HG03139 (cell line): ENCODE measurements around the gene CNTN4.
"Not testable (repeated sequence)": the region's sequence is repeated elsewhere in the genome, so short reads cannot be mapped to it uniquely, and the experiment has no call there.

Experiments
- ATAC-seq: cut with Tn5 transposase; IDR thresholded peaks from one replicate; pipeline ENCODE4 v1.9.1; 2021; ENCODE audit not compliant: unreplicated experiment

The CNTN4 gene

GRCh38 chr3:2771741-2772140 is 673.1 kb downstream of the CNTN4 start:
- no peak for ATAC-seq

GRCh38 chr3:2772803-2773202 is 674.1 kb downstream of the CNTN4 start:
- no peak for ATAC-seq

- no peak for ATAC-seq
Observed at GRCh38 chr3:2774481-2775249, 676.0 kb downstream of the CNTN4 start.

DNA sequence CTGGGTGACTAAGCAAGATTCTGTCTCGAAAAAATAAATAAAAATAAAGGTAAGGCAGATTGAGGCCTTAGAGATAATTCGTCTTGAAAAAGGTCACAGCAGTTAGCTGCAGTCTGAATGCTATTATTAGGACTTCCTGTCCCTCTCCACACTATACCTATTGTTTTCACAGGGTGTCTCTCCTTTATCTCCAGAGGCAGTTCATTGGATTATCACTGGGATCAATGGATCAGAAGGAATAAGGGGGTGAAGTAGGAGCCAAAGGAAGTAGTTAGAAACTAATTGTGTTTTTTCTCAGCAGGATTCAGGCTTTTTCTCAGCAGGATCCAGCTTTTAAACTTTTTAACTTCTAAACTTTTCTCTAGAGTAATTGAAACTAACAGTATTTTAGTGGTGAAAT is 684.6 kb downstream of the CNTN4 start:
- no peak for ATAC-seq

DNA sequence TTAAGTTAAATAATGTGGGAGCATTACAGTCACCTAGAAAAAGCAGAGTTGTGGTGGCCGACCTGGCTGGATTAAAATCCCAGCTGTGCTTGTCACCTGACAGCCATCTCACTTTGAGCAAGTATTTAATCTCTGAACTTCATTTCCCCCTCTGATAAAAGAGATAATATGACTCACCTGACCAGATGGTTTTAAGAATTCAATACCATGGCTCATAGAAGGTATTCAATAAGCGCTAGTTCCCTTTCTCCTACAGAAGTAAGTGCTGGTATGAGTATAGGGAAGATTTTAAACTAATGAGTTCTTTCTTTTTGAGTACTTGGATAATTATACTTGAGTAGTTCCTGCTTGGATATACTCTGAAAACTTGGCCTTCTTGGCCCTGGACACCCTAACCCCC is 686.0 kb downstream of the CNTN4 start:
- no peak for ATAC-seq

DNA sequence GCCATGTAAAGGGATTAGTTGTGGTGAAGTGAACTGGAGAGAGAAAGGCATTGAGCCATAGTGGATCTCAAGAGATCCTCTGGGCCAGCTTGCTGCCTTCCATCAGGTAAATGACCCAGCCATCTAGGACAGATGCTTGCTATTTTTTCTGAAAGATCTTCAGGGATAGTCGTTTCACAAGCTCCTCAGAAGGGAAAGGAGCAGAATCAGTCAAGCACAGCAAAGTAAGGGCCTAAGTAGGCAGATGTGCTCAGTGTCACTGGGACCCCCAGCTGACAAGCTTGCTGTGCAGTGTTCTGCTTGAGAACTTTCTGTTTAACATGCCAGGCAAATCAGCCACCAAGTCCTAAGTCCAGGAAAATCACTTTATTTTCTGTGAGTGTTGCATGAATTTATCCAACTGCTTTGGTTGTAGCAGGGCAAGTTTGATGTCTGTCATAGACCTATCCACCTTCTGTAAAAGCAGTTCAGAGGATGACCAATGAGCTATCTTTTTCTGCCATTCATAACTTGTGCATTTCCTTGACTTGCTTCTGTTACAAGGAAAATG is 691.7 kb downstream of the CNTN4 start:
- ATAC-seq: no peak

GRCh38 chr3:2792432-2792831 is 693.8 kb downstream of the CNTN4 start:
- ATAC-seq: no peak

GRCh38 chr3:2793987-2794386 is 695.3 kb downstream of the CNTN4 start:
- ATAC-seq: no peak

GRCh38 chr3:2802429-2802828 is 703.8 kb downstream of the CNTN4 start:
- ATAC-seq: no peak

GRCh38 chr3:2807514-2807913 is 708.8 kb downstream of the CNTN4 start:
- no peak for ATAC-seq

- no peak for ATAC-seq
Observed at GRCh38 chr3:2810723-2811122, 712.1 kb downstream of the CNTN4 start.

DNA sequence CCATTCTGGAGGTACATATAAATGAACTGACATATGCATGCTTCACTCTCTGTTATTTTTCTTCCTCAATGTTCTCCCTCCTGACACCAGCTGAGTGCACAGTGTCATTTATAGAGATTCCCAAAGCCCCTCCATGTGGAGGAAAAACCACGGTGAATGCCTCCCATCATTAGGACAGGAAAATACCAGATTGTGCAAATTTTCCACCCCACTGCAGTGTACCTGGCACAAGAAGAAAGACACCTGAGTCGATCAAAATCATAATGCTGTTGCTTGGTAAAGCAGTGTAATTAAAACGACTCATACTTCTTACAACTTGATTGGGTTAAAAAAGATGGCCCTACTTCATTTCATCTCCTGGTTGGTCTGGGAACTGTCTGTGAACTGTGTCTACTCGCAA is 720.9 kb downstream of the CNTN4 start:
- ATAC-seq: no peak

DNA sequence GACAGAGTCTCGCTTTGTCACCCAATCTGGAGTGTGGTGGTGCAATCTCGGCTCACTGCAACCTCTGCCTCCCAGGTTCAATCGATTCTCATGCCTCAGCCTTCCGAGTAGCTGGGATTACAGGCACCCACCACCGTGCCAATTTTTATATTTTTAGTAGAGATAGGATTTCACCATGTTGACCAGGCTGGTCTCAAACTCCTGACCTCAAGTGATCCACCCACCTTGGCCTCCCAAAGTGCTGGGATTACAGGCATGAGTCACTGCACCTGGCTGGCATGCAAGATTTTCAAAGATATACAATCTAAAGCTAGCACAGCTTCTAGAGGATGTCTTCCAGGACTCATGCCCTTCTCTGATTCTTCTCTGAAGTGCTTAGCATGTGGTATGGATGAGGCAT is 722.3 kb downstream of the CNTN4 start:
- not testable (repeated sequence) for ATAC-seq

DNA sequence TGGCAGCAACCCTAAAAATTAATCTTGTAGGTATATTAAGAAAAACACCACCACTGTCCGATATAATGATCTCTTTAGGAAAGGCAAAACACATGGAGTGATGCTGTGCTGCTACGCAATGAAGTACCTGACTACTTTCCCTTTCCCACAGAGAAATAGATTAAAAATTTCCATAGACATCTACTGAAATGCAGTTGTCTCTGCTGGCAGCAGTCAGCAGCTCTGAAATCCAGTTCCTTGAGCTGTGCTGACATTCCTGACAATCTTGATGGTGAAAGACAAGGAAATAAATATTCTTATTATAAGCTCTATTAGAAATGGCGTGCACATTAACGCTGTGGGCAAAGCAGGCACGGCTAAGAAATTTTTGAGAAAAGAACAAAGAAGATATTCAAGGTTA is 723.9 kb downstream of the CNTN4 start:
- no peak for ATAC-seq

GRCh38 chr3:2823031-2823430 is 724.4 kb downstream of the CNTN4 start:
- no peak for ATAC-seq

GRCh38 chr3:2823437-2824211 is 725.0 kb downstream of the CNTN4 start:
- no peak for ATAC-seq

DNA sequence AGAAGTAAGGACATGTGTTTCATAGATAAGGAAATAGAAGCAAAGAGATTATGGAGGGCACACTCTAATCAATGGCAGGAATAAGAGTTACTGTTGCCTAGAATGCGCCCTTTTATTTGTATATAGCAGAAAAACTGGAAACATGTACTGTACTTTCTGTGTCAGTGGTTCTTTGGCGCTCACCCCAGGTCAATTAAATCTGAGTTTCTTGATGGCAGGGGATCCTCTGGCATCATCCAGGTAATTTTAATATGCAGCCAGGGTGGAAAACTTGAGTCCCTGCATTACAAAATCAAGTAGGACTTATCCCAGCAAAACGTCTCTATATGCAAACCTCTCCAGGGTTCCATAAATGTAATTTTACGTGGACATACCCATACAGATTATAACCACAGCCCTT is 727.4 kb downstream of the CNTN4 start:
- ATAC-seq: no peak

DNA sequence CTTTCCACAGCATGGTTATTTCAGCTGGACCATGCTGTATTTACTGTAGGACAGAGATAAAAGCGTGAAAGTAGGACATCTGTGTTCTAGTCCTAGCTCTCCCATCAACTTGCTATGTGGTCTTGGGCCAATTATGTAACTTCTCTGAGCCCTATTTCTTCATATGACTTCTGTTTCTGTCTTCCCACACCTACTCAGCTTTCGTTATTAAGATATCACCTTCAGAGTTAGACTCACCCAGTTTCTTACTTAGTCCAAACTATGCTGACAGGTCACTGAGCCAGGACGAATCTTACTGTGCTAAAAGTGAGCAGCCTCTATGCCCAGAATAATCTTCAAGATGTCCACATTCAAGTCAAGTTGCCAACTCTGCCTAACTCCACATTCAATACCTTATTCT is 727.8 kb downstream of the CNTN4 start:
- ATAC-seq: no peak

DNA sequence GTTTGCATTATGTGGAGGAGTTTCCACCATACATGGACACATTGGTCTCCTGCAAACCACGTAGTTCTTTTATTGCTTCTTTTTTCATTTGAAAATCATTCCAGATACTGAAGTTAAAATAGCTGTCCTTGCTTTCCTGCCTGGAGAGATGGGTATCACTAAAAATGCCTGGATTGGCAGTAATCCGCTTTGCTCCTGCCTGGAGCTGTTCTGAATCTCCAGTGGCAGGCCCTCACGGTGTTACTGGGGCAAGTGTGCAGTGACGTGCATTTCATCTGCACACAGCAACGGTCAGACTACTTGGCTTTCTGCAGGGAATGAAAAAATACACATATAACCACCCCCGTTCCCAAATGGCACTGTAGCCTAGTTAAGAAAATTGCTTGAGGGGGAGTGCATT is 738.6 kb downstream of the CNTN4 start:
- ATAC-seq: no peak

DNA sequence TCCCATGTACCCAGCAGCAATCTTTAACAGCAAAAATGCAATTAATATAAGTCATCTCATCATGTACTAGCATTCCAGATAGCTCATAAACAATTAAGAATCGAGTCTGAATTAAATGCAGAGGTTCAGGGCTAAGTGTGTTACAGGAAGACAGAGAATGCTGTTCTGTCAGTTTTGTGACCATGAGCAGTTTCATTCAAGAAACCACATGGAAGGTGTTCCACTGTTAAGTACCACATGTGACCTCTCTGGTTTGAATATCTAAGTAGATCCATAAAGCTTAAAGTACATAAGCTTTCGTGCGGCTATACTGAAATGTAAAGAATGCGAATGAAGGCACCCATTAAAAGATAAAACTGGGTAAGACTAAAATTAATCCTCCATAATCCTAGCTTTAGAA is 739.2 kb downstream of the CNTN4 start:
- no peak for ATAC-seq

GRCh38 chr3:2838546-2839157 is 740.0 kb downstream of the CNTN4 start:
- ATAC-seq: no peak

GRCh38 chr3:2839876-2840275 is 741.2 kb downstream of the CNTN4 start:
- no peak for ATAC-seq
